GM19238 (cell line): ENCODE results near the gene KRTAP10-6.
"Not testable (repeated sequence)": the region's sequence is repeated elsewhere in the genome, so short reads cannot be mapped to it uniquely, and the experiment has no call there.

Source experiments
- DNase-seq: peaks from one replicate; pipeline ENCODE4 v3.0.0; 2011; ENCODE audit warnings: low spot score; ENCODE audit not compliant: insufficient read length

The KRTAP10-6 gene

DNA sequence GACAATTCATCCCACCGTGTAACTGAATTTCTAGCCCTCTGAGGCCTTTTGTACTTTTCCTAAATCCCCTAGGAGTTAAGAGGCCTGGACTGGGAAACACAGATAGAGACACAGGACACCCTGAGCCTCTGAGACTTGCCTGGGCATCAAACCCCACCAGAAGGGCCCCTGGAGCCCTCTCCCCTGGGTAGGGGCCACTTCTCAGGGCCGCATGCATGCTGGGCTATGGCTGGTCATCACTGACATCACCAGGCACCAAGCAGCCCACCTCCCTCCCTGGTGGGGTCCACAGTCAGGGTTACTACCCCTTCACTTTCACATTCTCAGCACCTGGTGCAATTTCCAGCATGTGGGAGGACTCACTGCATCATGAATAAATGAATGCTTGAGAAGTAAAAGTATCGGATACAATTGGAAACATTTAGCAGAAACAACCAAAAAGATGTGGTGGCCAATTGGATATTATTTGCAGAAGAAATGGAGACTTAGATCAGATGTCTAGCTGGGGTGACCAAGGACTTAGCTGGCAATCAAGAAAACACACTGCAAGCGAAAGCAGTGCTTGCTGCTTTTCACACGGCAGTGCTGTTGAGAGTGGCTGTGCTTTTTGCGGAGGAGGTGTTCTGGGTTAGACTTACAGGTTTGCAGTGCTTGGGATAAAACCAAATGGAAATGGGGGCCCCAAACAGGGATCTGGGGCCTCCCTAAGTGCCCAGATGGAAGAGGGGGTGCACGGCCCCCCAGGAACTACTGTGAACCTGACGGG, 7.1 kb upstream of the KRTAP10-6 start:
- DNase-seq = no peak

DNA sequence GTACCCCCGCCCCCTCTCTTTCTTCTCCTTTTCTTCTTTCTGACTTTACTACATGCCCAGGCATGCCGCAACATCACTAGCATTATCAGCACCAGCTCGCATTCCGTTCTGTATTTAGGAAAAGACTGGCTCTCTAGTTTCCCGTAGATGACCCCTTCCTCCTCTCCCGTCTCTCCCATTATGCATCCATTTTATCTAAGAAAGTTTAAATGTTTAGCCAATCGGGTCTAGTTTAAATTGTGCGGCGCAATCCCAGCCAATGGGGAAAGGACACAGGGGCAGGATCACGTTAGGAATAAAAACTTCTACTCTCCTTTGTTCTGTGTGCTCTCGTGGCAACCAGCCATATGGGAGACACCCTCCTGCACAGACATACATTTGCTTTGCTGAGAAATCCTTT, 5.8 kb upstream of the KRTAP10-6 start:
- no peak for DNase-seq

DNA sequence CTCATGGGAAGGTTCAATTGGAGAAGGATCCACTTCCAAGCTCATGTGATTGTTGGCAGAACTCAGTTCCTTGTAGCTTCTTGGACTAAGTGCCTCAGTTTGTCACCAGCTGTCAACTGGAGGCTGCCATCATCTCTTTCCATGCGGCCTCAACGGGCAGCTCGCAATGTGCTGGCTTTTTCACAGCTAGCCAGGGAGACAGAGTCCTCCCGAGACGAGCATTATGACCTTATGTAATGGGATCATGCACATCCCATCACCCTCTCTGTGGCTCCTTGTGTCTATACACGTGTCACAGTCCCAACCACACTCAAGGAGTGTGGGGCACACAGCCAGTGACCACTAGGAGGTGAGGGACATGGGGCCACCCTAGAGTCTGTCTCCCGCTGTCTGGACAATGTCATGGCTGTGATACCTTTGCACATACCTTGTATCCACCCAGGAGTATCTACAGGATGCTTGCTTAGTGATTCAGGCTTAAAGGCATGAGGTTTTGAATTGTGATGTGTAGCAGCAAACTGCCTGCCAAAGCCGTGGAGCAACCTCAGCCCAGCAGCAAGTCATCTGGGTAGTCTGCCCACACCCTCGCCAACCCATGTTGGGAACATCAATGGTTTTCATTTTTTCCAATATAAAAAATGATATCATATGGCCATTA, 3.9 kb upstream of the KRTAP10-6 start:
- DNase-seq = no peak

DNA sequence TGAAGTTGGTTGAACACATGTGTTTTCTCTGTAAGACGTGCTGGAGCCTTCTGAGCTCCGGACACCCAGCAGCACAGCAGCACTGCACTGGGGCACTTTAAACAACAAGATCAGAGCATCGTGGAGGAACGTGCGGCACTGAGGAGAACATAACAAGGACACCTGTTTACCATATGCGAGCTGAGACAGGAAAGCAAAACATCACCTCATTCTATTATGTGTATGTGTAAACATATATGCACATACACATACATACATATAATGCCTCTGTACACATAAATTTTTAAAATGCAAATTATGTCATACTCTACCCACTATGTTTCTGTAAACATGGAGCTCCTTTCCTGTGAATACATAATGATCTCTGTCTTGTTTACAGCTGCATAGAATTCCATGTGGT, 3.2 kb upstream of the KRTAP10-6 start:
- DNase-seq = no peak

DNA sequence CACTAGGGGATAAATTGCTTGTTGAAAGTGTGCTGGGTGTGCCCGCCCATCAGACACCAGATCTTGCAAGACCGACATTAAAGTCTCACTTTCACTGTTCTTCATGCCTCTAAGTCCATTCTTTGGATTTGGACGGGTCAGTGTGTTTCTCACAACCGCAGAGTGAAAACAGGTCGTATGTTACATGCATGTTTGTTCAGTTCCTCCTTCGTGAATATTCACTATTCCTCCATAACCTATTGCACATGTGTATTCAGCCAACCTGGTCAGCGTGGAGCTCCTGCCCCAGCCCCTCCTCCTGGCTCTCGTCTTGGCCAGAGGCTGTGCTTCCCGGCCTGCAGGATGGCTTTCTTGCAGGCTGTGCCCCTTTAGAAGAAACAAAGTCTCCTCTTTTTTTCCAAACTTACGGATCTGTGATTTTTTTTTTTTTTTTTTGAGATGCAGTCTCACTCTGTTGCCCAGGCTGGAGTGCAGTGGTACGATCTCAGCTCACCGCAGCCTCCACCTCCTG, 2.2 kb upstream of the KRTAP10-6 start:
- DNase-seq = no peak

DNA sequence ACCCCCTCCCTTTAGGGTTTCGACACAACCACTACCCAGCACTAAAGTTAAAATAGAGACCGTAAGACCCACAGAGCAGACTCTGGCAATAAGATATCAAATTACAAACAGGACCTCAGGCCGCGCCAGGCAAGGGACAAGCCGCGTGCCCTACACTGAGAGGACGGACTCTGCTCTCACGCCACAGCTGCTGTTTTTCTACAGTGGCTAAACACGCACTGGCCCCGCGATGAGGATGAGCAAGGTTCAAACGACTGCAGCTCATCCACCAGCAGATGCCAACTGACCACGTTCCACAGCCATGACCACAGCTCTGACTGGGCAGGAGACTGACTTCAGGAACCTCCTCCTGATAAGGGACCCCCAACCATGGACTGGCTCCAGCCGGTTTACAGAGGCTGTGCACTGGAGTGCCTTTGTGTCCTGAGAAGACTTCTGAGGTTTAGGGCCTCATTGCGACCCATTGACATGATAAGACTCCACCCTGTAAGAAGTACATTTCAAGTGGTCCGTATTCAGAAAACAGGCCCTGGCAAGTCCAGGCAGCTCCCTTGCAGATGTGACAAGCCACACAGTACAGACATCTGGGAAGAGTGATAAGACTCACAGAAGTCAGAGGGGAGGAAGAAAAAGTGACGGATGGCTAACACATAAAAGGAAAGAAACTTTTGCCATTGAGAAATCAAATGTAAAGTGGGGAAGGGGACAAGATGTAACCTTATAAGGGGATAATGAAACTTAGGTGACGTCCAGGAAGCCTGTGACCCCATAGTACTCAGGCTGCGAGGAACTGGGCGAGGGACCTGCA, 1.5 kb upstream of the KRTAP10-6 start:
- DNase-seq = no peak

DNA sequence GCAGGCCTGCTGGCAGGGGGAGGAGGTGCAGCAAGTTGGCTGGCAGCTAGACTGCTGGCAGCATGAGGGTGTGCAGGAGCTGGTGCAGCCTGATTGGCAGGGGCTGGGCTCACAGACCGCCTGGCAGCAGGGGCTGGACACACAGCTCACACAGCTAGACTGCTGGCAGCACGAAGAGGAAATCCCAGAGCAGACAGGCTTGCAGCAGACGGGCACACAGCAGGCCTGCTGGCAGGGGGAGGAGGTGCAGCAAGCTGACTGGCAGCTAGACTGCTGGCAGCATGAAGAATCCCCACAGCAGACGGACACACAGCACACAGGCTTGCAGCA, 539 bp downstream of the KRTAP10-6 start:
- DNase-seq = not testable (repeated sequence)

DNA sequence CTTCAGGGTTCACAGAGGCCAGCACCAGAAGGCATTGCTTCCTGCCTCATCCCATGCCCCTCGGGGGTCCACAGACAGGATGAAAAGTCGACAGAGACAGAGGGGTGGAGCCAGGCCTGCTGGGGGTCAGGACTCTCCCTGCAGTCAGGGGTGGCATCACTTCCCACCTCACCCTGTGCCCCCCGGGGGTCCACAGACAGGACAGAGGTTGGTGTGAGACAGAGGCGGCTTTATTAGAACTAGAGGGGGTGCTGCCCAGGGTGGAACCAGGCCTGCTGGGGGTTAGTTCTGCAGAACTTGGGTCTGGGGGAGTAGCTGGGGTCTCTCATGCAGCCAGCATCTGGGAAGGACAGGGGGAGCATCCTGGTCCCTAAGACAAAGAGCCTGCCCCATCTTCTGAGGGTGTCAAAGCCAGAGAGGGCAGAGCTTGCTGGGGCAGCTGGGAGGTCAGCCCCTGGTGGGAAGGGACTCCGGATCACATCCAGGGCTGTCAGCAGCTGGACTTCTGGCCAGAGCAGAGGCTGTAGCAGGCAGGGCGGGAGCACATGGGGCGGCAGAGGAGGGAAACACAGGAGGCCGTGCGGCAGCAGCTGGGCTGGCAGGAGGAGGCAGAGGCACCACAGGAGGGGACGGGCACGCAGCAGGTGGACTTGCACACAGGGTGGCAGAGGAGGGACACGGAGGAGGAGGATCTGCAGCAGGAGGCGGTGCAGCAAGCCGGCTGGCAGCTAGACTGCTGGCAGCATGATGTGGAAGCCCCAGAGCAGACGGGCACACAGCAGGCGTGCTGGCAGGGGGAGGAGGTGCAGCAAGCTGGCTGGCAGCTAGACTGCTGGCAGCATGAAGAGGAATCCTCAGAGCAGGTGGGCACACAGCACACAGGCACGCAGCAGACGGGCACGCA, 1.2 kb downstream of the KRTAP10-6 start:
- not testable (repeated sequence) for DNase-seq

DNA sequence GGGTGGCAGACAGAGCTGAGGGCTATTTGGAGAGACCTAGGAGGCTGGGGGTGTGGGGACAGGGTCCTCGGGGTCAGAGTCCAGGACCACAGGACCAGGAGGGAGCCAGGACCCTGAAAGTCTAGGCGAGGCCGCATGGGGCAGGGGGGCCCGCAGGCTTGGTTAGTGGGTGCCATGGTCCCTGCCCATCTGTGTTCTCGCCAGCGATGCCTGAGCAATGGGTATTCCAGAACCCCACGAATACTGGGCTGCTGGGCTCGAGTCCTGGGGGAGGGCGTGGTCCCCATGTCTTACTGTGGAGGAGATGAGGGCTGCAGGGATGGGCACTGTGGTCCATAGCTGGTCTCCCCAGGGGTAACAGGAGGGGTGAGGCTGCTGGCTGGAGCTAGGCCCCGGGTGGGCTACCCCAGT, 2.0 kb downstream of the KRTAP10-6 start:
- no peak for DNase-seq

DNA sequence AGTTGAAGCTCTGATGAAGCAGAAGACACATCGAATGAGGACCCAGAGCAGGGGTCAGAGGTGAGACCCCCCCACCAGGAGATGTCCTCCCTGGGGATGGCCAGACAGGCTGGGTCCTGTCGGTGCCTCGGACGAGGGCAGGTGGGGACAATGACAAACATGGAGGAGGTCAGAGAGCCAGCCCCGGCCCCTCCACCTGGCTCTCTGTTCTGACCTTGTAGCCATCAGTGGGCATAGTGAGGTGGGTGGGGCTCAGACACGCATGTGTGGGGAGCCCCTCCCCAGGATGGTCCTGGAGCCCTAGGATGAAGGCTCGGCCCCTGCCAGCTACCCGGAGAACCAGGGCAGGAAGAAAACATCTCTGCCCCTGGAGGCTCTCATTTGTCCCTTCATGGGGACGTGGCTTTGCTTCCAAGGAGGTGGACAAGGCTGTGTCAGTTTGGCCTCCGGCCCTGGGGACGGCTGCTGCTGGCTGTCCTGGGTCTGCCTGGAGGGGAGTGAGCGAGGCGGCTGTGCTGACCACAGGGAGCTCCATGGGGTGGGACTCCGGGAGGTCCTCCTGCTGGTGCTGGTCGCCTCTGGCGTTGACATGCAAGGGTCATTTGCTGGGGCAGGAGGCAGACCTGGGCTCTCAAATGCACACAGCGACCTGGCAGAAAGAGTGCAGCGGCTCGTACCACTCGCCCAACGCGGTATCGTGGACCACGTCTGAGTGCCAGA, 2.6 kb downstream of the KRTAP10-6 start:
- no peak for DNase-seq

DNA sequence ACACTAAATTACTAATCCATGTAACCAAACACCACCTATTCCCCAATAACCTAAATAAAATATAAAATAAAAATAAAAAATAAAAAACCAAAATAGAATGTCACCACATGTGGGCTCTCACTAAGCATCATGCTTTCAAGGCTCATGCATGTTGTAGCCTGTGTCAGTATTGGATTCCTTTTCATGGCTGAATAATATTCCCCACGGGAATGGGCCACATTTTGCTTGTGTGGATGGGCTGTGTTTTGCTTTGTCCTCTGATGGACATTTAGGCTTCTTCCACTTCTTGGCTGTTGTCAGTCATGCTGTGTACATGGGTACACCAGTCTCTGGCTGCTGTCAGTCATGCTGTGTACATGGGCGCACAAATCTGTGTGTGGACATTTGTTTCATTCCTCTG, 3.2 kb downstream of the KRTAP10-6 start:
- DNase-seq = no peak

DNA sequence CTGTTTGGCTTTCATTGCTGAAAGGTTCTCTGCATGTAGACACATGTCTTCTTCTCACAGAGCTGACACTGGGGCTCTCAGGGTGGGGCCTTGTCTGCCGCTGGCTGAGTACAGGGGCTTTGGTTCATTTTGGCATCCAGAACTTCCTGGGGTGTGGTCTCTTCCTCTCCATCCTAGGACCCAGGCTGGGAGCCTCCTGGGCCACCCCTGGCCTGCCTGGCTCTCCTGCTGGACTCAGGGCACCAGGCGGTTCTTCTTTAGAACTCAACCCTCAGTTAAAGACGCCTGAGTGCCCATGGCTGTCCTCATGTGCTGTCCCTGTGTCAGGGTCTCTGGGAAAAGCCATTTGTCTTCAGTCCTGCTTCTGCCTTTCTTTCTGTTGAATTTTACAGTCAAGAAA, 6.4 kb downstream of the KRTAP10-6 start:
- DNase-seq = no peak

DNA sequence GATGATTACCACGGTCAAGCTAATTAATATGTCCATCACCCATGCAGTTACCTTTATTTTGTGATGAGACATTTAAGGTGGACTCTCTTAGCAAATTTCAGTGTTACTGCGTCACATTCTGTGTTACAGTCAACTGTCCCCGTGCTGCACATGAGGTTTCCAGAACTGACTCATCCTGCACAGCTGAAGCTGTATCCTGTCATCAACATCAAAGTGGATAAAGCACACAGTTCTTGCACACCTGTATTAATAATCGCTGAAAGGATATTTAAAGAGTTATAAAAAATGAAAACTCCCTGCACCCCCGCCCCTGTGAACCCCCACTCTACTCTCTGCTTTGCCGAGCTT, 8.5 kb downstream of the KRTAP10-6 start:
- DNase-seq = no peak

DNA sequence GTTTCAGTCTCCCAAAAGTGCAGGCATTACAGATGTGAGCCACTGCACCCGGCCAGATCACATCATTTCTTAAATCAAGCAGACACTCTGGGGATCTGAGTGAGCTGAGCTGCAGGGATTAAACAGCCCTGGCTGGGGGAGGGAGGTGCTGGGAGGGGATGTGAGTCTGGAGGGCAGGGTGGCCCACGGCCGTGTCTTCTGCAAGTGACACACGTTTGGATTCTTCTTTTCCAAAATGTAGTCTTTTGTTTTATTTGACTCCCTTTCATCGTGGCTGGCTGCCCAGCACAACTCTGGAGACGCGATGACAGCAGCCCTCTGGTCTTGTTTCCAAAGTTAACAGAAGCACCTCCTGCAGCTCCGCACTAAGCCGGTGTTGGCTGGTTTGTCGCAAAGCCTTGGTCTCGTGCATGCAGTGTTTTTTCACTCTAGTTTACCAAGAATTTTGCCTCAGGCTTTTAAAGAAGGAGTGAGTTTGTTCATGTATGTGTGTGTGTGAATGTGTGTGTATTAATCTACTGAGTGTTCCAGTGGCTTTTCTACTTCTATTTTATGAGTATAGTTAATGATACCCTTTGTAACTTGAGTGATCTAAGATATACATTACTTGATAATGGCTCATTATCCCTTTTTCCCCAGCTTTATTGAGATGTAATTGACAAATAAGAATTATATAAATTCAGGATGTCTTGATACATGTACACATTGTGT, 9.1 kb downstream of the KRTAP10-6 start:
- no peak for DNase-seq

DNA sequence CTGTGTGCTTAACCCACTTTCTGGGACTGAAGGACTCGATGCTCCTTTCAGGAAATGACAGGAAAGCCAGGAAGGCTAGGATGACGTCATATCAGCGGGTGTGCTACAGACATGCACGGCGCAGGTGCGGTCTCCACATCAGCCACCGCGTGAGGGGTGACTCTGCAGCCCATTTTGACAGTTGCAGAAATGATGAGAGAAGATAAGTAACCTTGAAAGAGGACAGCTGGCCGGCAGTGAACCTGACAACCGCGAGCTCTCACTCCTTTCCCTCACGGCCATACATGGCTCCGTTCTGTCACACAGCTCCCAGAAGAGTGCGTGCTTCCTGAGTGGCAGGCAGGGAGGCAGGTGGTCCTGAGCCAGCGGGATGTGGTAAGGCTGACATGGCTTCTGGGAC, 10.2 kb downstream of the KRTAP10-6 start:
- DNase-seq = no peak

DNA sequence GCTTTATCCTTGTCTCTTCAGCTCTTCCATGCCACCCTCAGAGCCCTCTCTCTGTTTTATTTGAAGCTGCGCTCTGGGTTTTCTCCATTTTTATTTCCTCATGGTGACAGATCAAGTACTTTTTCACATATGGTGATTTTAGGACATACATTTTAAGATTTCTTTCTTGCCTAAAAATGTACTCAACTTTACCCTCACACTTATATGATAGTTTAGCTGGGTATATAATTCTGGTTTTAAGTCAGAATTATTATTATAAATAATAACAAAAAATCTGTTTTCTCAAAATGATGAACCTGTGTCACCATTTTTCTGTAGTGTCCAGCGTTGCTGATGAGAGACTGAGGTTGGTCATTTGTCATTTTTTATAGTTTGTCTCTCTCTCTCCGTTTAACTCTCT, 11.1 kb downstream of the KRTAP10-6 start:
- DNase-seq = no peak

DNA sequence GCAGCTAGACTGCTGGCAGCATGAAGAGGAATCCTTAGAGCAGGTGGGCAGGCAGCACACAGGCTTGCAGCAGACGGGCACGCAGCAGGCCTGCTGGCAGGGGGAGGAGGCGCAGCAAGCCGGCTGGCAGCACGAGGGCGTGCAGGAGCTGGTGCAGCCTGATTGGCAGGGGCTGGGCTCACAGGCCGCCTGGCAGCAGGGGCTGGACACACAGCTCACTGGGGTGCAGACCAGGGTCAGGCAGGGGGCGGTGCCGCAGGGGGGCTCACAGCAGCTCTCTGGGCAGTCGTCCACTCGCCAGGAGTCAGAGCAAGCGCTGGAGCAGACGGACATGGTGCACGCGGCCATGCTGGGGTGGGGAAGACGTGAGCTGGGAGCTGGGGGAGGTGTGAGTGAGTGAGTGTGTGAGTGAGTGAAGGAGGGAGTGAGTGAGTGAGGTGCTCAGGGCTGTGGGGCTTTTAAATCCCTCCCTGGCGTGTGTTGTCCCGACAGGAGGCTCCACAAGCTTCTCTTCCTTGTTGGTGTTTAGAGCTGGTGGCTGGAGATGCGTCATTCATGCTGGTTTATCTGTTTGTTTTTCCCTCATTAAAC, 12.0 kb downstream of the KRTAP10-6 start, which contains the start of gene KRTAP10-5:
KRTAP10-5 (minus strand) TSS at position 374 of the 591 bp plus-strand sequence; CDS start at position 348, 26 bp downstream.
- not testable (repeated sequence) for DNase-seq

DNA sequence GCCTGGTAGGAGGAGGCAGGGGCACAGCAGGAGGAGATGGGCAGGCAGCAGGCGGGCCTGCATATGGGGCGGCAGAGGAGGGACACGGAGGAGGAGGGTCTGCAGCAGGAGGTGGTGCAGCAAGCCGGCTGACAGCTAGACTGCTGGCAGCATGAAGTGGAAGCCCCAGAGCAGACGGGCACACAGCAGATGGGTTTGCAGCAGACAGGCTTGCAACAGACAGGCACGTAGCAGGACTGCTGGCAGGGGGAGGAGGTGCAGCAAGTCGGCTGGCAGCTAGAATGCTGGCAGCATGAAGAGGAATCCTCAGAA, 12.5 kb downstream of the KRTAP10-6 start:
- no peak for DNase-seq

DNA sequence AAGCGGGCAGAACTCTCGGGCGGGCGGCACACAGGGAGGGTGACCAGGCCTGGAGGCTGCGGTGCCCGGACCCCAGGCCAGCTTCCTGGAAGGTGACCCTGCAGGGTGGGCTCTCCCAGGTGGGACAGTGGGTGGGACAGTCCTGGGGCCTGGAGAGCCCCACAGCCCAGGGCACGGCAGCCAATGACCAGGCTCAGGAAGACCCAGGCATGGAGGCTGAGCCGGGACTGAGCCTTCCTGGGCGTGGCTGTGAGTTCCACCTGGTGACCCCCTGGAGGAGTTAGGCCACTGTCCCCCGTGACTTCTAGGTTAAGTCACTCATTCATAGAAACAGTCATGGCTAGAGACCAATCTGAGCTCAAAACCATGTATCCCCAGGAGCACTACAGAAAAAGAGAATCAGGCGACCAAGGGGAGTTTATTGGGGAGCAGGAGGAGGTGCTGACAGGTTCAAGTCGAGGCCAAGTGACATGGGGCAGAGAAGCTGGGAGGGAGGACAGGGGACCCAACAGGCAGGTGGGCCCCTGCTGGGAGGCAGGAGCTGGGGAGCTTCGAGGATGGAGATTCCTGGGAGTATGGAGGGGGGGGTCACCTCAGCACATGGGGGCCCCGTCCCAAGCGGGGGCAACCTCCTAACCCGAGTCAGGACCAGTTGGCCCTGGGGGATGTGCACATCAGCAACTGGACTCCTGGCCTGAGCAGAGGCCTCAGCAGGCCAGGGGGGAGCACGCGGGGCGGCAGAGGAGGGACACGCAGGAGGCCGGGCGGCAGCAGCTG, 13.1 kb downstream of the KRTAP10-6 start:
- no peak for DNase-seq
